HepG2 (cell line): ENCODE data around the gene PCBP4.

Experiments used
- ATF4 ChIP-seq, 2 experiments: fragments of 450-650 bp in 1 of 2; sonication (generic) in 1 of 2; formaldehyde crosslinking; IDR thresholded peaks; 2 replicates each; pipeline versions ENCODE4 v1.5.0 to v1.8.0; 2020 to 2022; ENCODE audit warnings: mild to moderate bottlenecking in 1 of 2, missing genetic modification reagents in 1 of 2
- CHD2 ChIP-seq: IDR thresholded peaks from 2 replicates; pipeline ENCODE4 v1.6.1; 2011; ENCODE audit warnings: low read depth, low read length, improper control_type of control experiment
- CREB1 ChIP-seq, 2 experiments: fragments of 450-650 bp in 1 of 2; IDR thresholded peaks; 2 replicates each; pipeline ENCODE4 v1.6.1; 2016 to 2017; ENCODE audit warnings: control low read depth in 1 of 2, mild to moderate bottlenecking in 1 of 2, missing compliant biosample characterization in 1 of 2, missing genetic modification characterization in 1 of 2
- CTCF ChIP-seq: sonication (generic); formaldehyde crosslinking; IDR thresholded peaks from 2 replicates; pipeline ENCODE4 v1.5.0; 2020; ENCODE audit warnings: mild to moderate bottlenecking, missing genetic modification reagents, moderate library complexity
- FOXM1 ChIP-seq: sonication (generic); formaldehyde crosslinking; IDR thresholded peaks from 2 replicates; pipeline ENCODE4 v1.5.0; 2020; ENCODE audit warnings: missing genetic modification reagents
- KLF11 ChIP-seq: IDR thresholded peaks from 2 replicates; pipeline ENCODE4 v1.6.1; 2016; ENCODE audit warnings: missing compliant biosample characterization
- NR2C2 ChIP-seq: sonication (generic); formaldehyde crosslinking; IDR thresholded peaks from 2 replicates; pipeline ENCODE4 v1.4.0; 2020; ENCODE audit warnings: missing genetic modification reagents, mild to moderate bottlenecking, moderate library complexity, borderline replicate concordance
- POLR2A ChIP-seq, 2 experiments: IDR thresholded peaks; 2 replicates each; pipeline ENCODE4 v1.6.1; 2011; ENCODE audit warnings: low read depth in 2 of 2, low read length in 2 of 2, mild to moderate bottlenecking in 1 of 2, moderate library complexity in 1 of 2; ENCODE audit not compliant: insufficient read depth in 1 of 2
- PTBP1 ChIP-seq: fragments of 200-400 bp; formaldehyde crosslinking; IDR thresholded peaks from 2 replicates; pipeline ENCODE4 v1.6.1; 2018; ENCODE audit warnings: low read length, low read depth; ENCODE audit not compliant: poor library complexity, severe bottlenecking
- REST ChIP-seq, 2 experiments: IDR thresholded peaks; 2 replicates each; pipeline ENCODE4 v1.6.1; 2011 to 2012; ENCODE audit warnings: low read length in 2 of 2, borderline replicate concordance in 1 of 2, low read depth in 1 of 2, mild to moderate bottlenecking in 1 of 2, moderate library complexity in 1 of 2
- ZNF639 ChIP-seq: conservative IDR thresholded peaks from 2 replicates; pipeline ENCODE4 v1.6.1; 2018; ENCODE audit warnings: missing genetic modification reagents
- ZSCAN20 ChIP-seq: sonication (generic); formaldehyde crosslinking; IDR thresholded peaks from 2 replicates; pipeline ENCODE4 v1.4.0; 2020; ENCODE audit warnings: missing genetic modification reagents, mild to moderate bottlenecking, borderline replicate concordance

- no peak for TF ChIP-seq KLF11
- no peak for TF ChIP-seq ATF4 (CRISPR knock-in tag; IDR thresholded peaks at IDR 0.05)
- no peak for TF ChIP-seq ZSCAN20 (CRISPR knock-in tag)
- no peak for TF ChIP-seq CHD2
- TF ChIP-seq NR2C2 (CRISPR knock-in tag), result no peak
- no peak for TF ChIP-seq PTBP1
- TF ChIP-seq CTCF (CRISPR knock-in tag), result no peak
- no peak for TF ChIP-seq ZNF639 (CRISPR knock-in tag)
- no peak for TF ChIP-seq CREB1 (IDR thresholded peaks at IDR 0.05)
- no peak for TF ChIP-seq CREB1 (CRISPR knock-in tag; IDR thresholded peaks at IDR 0.05)
- TF ChIP-seq FOXM1 (CRISPR knock-in tag), result no peak
- no peak for TF ChIP-seq REST (IDR thresholded peaks at IDR 0.05; ENCODE audit: borderline replicate concordance in 1 of 2, low read depth in 1 of 2, low read length in 2 of 2)
- TF ChIP-seq POLR2A (IDR thresholded peaks at IDR 0.05; ENCODE audit: insufficient read depth in 1 of 2, low read depth in 2 of 2, low read length in 2 of 2), result no peak
Observed at GRCh38 chr3:51938780-51939425, 28.4 kb downstream of the PCBP4 start.
